Coronary artery (tissue), 2 donors: ENCODE data around the gene PSTPIP1.

ENCODE experiments used
- DNase-seq: peaks from one replicate; pipeline ENCODE4 v3.0.0-alpha.2; 2017; ENCODE audit warnings: low spot score
- H3K27ac ChIP-seq, 2 donors: fragments of 200-600 bp; sonication (generic); one replicate each; pipeline ENCODE4 v1.5.1; 2016 to 2019
- H3K4me3 ChIP-seq: fragments of 200-600 bp; sonication (generic); 2 replicates; pipeline ENCODE4 v1.5.1; 2016; ENCODE audit warnings: mild to moderate bottlenecking, moderate library complexity
- TF ChIP-seq, protein P1 (sequence below): fragments of 200-600 bp; sonication (generic); IDR thresholded peaks from one replicate; pipeline ENCODE4 v1.5.1; 2019; ENCODE audit warnings: antibody characterized with exemption

The PSTPIP1 gene

DNA sequence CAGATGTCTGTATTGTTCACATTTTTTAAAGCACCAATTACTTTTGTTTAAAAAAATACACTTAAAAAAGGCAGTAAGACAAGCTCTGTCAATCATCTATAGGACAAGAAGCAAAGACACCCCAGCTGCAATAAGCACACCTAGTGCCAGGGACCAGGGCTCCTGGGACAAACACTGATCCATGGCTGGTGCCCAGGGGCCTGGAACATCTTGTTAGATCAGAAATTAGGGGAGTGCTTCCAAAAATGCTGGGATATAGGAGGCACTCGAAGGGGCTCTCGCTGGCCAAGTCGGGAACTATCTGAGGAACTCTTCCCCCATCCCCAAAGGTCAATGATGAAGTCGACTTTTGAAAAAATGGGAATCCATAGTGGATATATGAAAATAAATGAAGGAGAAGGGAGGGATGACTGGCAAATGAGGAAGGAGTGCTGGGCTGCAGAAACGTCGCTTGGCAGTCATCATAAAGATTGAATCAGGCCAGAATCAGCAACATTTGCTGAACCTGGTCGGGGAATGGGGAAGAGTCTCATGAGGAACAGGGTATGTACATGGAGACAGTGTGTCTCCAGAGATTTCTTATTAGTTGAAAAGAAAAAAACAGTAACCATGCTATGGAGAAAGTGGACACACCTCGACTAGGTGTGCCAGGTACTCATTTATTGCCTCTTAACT, 47.5 kb downstream of the PSTPIP1 start:
- no peak overlapping the region for H3K27ac ChIP-seq
- TF ChIP-seq, protein P1, sequence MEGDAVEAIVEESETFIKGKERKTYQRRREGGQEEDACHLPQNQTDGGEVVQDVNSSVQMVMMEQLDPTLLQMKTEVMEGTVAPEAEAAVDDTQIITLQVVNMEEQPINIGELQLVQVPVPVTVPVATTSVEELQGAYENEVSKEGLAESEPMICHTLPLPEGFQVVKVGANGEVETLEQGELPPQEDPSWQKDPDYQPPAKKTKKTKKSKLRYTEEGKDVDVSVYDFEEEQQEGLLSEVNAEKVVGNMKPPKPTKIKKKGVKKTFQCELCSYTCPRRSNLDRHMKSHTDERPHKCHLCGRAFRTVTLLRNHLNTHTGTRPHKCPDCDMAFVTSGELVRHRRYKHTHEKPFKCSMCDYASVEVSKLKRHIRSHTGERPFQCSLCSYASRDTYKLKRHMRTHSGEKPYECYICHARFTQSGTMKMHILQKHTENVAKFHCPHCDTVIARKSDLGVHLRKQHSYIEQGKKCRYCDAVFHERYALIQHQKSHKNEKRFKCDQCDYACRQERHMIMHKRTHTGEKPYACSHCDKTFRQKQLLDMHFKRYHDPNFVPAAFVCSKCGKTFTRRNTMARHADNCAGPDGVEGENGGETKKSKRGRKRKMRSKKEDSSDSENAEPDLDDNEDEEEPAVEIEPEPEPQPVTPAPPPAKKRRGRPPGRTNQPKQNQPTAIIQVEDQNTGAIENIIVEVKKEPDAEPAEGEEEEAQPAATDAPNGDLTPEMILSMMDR, result no peak
- peak; percentile 54 for DNase-seq
- H3K4me3 ChIP-seq, result no peak overlapping the region

DNA sequence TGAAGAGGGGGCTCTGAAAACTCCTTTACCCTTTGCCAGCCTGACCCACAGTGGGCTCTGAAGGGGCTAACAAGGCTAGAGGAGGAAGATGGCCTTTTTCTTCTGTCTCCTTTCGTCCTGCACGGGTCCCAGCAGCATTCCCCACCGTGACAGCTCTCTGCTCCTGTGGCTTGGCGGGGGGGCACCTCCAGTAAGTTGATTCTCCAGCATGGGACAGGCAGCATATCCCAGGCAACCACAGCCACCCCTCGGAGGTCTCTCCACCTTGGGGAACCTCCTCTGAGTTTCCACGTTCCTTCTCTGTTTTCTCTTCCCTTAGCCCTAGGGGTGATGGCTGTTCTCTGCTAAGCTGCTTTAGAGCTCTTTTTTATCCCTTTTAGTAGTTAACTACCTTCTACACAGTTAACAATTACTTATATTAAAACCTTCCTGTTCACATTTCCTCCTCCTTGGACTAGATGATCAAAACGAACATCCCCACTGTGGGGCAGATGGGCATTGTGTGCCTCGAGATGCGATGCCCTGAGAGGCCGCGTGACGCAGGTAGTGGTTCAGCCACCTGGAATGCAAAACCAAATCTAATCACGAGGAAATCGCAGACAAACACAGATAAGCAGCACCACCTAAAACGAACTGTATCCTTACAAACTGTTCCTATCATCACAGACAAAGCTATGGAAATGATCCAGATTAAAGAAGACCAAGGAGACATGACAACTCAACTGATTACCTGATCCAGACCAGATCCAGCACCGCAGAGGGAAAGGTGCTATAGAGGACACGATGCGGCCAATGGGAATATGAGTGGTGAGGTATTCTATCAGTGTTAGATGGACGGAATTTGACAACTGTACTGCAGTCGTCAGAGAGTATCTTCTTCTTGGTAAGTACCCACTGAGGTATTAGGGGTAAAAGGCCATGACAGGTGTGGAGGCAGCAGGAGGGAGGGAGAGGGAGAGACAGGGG, 48.3 kb downstream of the PSTPIP1 start:
- Histone ChIP-seq H3K4me3 (no peak overlapping the region), H3K27ac (no peak overlapping the region)
- TF ChIP-seq, protein P1, result no peak
- DNase-seq, result no peak

DNA sequence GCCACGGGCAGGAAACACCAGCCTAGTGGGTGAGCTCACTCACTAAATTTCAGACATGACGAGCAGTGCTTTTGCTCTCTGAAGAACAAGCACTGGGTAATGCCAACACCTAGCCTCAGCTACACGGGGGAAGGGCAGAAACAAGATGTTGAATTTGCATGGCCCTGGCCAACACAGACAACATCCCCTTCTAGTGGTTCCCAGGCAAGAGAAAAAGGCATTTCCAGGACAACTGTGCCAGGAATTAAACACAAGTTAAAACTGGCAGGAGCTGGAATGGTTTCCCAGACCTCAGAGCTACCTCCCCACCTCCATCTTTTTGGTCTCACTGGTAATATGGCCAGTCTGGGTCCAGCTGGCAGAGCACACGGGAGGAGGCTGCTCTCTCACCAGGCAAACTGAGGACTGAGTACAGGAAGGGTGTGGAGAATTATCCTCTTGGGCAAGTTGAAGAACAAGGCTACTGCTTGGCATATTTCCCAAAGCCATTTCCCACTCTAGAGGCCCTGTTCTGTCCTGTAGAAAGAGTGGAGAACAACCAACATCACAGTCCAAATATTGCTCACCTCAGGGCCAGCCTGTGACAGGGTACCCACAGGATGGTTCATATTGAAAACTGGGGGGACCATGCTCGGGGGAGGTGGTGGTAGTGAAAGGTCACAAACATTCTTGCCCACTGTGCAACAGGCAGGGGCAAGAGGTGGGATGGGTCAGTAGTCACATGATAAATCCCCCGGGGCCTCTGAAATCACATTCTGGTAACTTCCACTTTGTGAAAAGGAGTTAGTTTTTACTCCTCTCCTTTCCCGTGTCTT, 49.5 kb downstream of the PSTPIP1 start:
- Histone ChIP-seq H3K27ac (no peak overlapping the region), H3K4me3 (no peak overlapping the region)
- TF ChIP-seq, protein P1, result no peak
- DNase-seq, result no peak

DNA sequence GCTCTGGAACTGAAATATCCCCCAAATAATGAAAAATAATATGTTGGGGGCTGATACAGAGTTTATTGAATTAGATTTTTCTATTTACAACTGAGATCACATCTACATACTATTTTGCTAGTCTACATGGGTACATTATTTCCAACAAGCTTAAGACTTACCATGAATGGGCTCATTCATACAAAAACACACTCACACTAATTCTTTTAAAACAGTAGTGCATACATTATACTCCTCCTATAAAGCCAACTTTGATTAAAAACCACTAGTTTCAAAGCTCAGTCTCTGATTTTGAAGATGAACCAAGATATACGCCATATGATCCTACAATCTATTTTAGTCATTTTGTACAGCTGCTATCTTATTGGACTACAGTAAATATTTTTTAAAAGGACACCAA, 51.1 kb downstream of the PSTPIP1 start:
- DNase-seq, result no peak
- Histone ChIP-seq H3K27ac (no peak overlapping the region), H3K4me3 (no peak overlapping the region)
- TF ChIP-seq, protein P1, result no peak

DNA sequence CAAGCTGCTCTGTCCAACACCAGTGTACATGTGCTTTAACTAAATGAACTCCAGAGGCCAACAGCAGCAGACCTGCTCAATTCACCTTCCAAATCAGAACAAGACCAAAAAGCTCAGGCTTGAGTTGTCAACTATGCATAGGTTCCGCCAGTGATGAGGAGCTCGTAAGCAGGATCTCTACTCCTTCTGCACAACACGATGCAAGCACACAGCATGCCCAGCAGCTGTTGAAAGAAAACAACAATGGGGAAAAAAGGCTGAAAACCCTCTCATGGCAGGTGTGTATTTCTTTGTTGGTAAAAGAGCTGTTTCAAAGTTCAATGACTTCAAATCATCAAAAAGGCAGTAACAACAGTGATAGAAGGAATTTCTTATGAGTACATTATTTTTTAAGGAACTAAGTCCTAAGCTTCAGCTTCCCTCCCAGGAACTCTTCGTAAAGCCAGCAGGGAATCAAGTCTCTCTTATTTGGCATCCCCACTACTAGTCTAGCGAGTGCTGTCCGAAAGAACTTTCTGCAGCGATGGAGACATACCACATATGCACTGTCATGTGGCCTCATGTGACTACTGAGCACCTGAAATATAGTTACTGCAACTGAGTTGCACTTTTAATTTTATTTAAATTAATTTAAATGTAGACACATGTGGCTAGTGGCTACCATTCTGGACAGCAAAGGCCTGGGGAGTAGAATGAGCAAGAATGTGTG, 51.9 kb downstream of the PSTPIP1 start:
- no peak overlapping the region for H3K27ac ChIP-seq
- TF ChIP-seq, protein P1, result no peak
- no peak for DNase-seq
- H3K4me3 ChIP-seq, result no peak overlapping the region

DNA sequence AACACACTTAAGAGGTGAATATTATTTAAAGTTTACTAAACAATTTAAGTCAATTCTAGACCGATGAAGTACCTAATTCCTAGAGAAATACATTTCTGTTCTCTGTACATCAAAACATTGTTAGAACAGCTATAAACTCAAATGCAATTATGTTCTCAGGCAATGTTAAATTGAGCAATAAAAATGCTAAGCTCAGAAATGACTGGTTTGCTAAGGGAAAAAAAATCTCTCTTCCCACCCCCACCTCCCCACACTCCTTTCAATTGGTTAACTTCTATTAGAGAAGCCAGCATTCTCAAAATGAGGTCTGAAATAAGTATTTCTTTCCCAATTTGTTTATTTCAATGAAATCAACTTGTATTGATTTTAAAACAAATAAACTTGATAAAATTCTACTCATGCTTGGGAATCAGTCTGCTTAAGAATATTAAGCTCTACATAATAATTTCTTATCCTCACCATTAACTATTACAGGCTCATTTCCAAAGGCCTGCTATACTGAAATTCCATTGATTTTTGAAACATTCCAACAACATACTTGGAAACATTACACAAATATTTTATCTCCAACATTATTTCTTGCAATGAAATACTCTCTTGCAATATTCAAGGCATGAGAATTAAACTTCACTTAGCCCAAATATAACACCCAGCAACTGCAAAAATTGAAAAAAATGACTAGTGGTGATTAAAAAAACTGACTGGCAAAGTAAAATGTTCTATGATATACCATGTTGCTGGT, 53.4 kb downstream of the PSTPIP1 start:
- no peak overlapping the region for H3K27ac ChIP-seq

More for the DNA sequence above, 53.4 kb downstream of the PSTPIP1 start:
- DNase-seq, result no peak
- TF ChIP-seq, protein P1, result no peak
- H3K4me3 ChIP-seq, result no peak overlapping the region
